ENCODE data around the gene KATNIP.

The KATNIP gene

GRCh38 chr16:27586711-27587110, 36.8 kb downstream of the KATNIP start:
- DNase-seq = no peak

GRCh38 chr16:27588057-27588456, 38.1 kb downstream of the KATNIP start:
- DNase-seq = no peak

GRCh38 chr16:27591837-27592236, 41.9 kb downstream of the KATNIP start:
- no peak for DNase-seq

- DNase-seq = no peak
Observed at GRCh38 chr16:27595475-27595874, 45.5 kb downstream of the KATNIP start.

GRCh38 chr16:27595993-27596392, 46.0 kb downstream of the KATNIP start:
- DNase-seq = no peak

GRCh38 chr16:27596411-27596810, 46.5 kb downstream of the KATNIP start:
- DNase-seq = no peak

- DNase-seq = no peak
Observed at GRCh38 chr16:27597361-27597760, 47.4 kb downstream of the KATNIP start.

GRCh38 chr16:27598220-27598619, 48.3 kb downstream of the KATNIP start:
- no peak for DNase-seq

- no peak for DNase-seq
Observed at GRCh38 chr16:27598931-27599565, 49.1 kb downstream of the KATNIP start.

GRCh38 chr16:27599606-27600005, 49.7 kb downstream of the KATNIP start:
- DNase-seq = no peak
